Activated T-helper 1 cell treated with anti-CD3 and anti-CD28 coated beads, Interleukin-12 subunit alpha, Interleukin-12 subunit beta, Interleukin-2, Interleukin-4 antibody, amounts not matched to agents 30 ng/mL and 10 ng/mL and 1 ng/mL, durations not matched to agents 14 hours and 24 hours and 36 hours (primary cell): Measurements from ENCODE around the gene ENPP1. TPM values are rescaled to one million over a fixed set of nuclear protein-coding genes. Genes with fewer than 3 reads are reported as not detected.
"Not testable (repeated sequence)": the region's sequence is repeated elsewhere in the genome, so short reads cannot be mapped to it uniquely, and the experiment has no call there.

Experiments
- DNase-seq: peaks from one replicate; pipeline ENCODE4 v3.0.0; 2021; ENCODE audit warnings: low spot score
- H3K27ac Mint-ChIP-seq: one replicate; pipeline ENCODE4 v1.8.0; 2021; ENCODE audit warnings: mild to moderate bottlenecking, mixed read lengths
- H3K27me3 Mint-ChIP-seq: one replicate; pipeline ENCODE4 v1.8.0; 2022; ENCODE audit warnings: mild to moderate bottlenecking, moderate library complexity, mixed read lengths; ENCODE audit not compliant: insufficient read depth
- H3K36me3 Mint-ChIP-seq: one replicate; pipeline ENCODE4 v1.8.0; 2021; ENCODE audit warnings: low read depth, mixed read lengths
- H3K4me1 Mint-ChIP-seq: one replicate; pipeline ENCODE4 v1.8.0; 2021; ENCODE audit warnings: low read depth, mixed read lengths
- H3K4me3 Mint-ChIP-seq: one replicate; pipeline ENCODE4 v1.8.0; 2021; ENCODE audit warnings: mild to moderate bottlenecking, moderate library complexity, mixed read lengths
- H3K9me3 Mint-ChIP-seq: one replicate; pipeline ENCODE4 v1.8.0; 2021; ENCODE audit warnings: mixed read lengths
- intact Hi-C: fragments of 100-400 bp; cut with micrococcal nuclease; formaldehyde crosslinking; loops from one replicate; pipeline ENCODE4 v1.15.1; 2024
- total RNA-seq: library from RNA; stranded (reverse); gene quantifications from 2 replicates; pipeline ENCODE4 v1.2.3, GENCODE V29; 2022

The ENPP1 gene
- total RNA-seq, 1 donor from 2014 or later, result 1.0 TPM

GRCh38 chr6:131900231-131900630, 92.4 kb downstream of the ENPP1 start:
- Mint-ChIP-seq H3K27ac (no peak overlapping the region), H3K4me1 (no peaks in the 10 kb centered on the region)

GRCh38 chr6:131901326-131901873, 93.6 kb downstream of the ENPP1 start:
- H3K9me3 Mint-ChIP-seq, H3K27ac Mint-ChIP-seq, H3K4me3 Mint-ChIP-seq, H3K27me3 Mint-ChIP-seq, DNase-seq, intact Hi-C loops, H3K4me1 Mint-ChIP-seq, H3K36me3 Mint-ChIP-seq: not testable (repeated sequence)

More at GRCh38 chr6:131900231-131900630, 92.4 kb downstream of the ENPP1 start:
- Mint-ChIP-seq H3K4me3 (no peak overlapping the region), H3K27me3 (peaks cover 4% of the 10 kb centered on the region), H3K9me3 (peaks cover 9% of the 10 kb centered on the region), H3K36me3 (no peaks in the 10 kb centered on the region)
- DNase-seq, result no peak
- intact Hi-C loops, result no loop called here

DNA sequence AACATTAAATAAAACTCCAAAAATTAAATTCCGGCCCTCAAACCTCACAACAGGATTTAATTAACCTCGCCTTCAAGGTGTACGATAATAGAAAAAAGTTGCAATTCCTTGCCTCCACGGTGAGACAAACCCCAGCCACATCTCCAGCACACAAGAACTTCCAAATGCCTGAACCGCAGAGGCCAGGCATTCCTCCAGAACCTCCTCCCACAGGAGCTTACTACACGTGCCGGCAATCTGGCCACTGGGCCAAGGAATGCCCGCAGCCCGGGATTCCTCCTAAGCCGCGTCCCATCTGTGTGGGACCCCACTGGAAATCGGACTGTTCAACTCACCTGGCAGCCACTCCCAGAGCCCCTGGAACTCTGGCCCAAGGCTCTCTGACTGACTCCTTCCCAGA, 95.9 kb downstream of the ENPP1 start:
- intact Hi-C loops, H3K4me1 Mint-ChIP-seq: not testable (repeated sequence)

GRCh38 chr6:131908787-131909186, 101.0 kb downstream of the ENPP1 start:
- H3K9me3 Mint-ChIP-seq, H3K4me3 Mint-ChIP-seq, intact Hi-C loops, H3K27ac Mint-ChIP-seq, H3K4me1 Mint-ChIP-seq, DNase-seq, H3K36me3 Mint-ChIP-seq: not testable (repeated sequence)
- peaks cover 22% of the 10 kb centered on the region for H3K27me3 Mint-ChIP-seq

More for the DNA sequence above, 95.9 kb downstream of the ENPP1 start:
- DNase-seq, H3K9me3 Mint-ChIP-seq, H3K36me3 Mint-ChIP-seq, H3K27ac Mint-ChIP-seq, H3K27me3 Mint-ChIP-seq, H3K4me3 Mint-ChIP-seq: not testable (repeated sequence)

GRCh38 chr6:131909408-131910218, 101.8 kb downstream of the ENPP1 start:
- Mint-ChIP-seq H3K27ac (no peak overlapping the region), H3K36me3 (no peaks in the 10 kb centered on the region)

DNA sequence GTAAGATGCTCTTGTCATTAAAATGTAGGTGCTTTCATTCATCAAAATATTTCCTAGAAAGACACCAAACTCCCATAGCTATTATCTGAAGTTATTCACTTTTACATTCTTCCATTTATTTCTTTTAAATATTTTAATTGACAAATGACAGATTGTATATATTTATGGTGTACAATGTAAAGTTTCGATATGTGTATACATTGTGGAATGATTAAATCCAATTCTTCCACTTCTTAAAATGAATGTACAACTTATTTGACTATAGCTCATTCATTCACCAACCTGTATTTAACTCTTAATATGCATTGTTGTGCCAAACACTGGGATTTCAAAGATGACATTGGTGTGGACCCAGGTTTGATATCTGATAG, 102.4 kb downstream of the ENPP1 start:
- peaks cover 9% of the 10 kb centered on the region for H3K4me1 Mint-ChIP-seq
- no peak for DNase-seq

More at GRCh38 chr6:131909408-131910218, 101.8 kb downstream of the ENPP1 start:
- DNase-seq, result peak; percentile 60
- peaks cover 25% of the 10 kb centered on the region for H3K27me3 Mint-ChIP-seq
- no peaks in the 10 kb centered on the region for H3K9me3 Mint-ChIP-seq
- H3K4me3 Mint-ChIP-seq, result no peak overlapping the region
- H3K4me1 Mint-ChIP-seq, result peaks cover 9% of the 10 kb centered on the region
- intact Hi-C loops, result loop anchor here (2.0 to 5.0 kb wide), 2 partner anchors 391 to 1022 kb away; no protein-coding TSS in a partner anchor

GRCh38 chr6:131910956-131911355, 103.1 kb downstream of the ENPP1 start:
- intact Hi-C loops, result loop anchor here (2.0 to 5.0 kb wide), 2 partner anchors 392 to 1024 kb away; no protein-coding TSS in a partner anchor

More for the DNA sequence above, 102.4 kb downstream of the ENPP1 start:
- no peaks in the 10 kb centered on the region for H3K9me3 Mint-ChIP-seq
- no peak overlapping the region for H3K4me3 Mint-ChIP-seq
- H3K27ac Mint-ChIP-seq, result no peak overlapping the region
- intact Hi-C loops, result loop anchor here (2.0 to 5.0 kb wide), 2 partner anchors 391 to 1023 kb away; no protein-coding TSS in a partner anchor
- no peaks in the 10 kb centered on the region for H3K36me3 Mint-ChIP-seq
- peaks cover 25% of the 10 kb centered on the region for H3K27me3 Mint-ChIP-seq

DNA sequence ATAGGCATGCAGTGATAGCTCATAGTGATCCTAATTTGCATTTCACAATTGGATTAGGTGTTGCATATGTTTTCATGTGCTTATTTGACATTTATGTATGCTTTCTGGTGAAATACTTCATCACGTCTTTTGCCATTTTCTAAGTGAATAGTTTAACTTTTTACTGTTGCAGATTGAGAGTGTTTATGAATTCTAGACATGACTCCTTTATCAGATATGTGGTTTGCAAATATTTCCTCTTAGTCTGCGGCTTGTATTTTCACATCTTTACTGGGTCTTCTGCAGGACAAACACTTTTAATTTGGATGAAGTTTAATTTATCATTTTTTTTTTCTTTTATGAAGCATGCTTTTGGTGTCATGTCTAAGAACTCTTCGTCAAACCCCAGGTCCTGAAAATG, 104.1 kb downstream of the ENPP1 start:
- H3K27ac Mint-ChIP-seq, result no peak overlapping the region
- intact Hi-C loops, result loop anchor here (2.0 to 5.0 kb wide), 2 partner anchors 393 to 1025 kb away; no protein-coding TSS in a partner anchor
- H3K36me3 Mint-ChIP-seq, result no peaks in the 10 kb centered on the region
- H3K4me3 Mint-ChIP-seq, result no peak overlapping the region
- no peaks in the 10 kb centered on the region for H3K9me3 Mint-ChIP-seq
- no peak for DNase-seq
- H3K27me3 Mint-ChIP-seq, result peaks cover 25% of the 10 kb centered on the region
- peaks cover 10% of the 10 kb centered on the region for H3K4me1 Mint-ChIP-seq

More at GRCh38 chr6:131910956-131911355, 103.1 kb downstream of the ENPP1 start:
- no peak for DNase-seq
- Mint-ChIP-seq H3K4me1 (peaks cover 9% of the 10 kb centered on the region), H3K4me3 (no peak overlapping the region), H3K27ac (no peak overlapping the region), H3K27me3 (peaks cover 25% of the 10 kb centered on the region), H3K36me3 (no peaks in the 10 kb centered on the region), H3K9me3 (no peaks in the 10 kb centered on the region)

- intact Hi-C loops, result loop anchor here (2.0 to 5.0 kb wide), 2 partner anchors 385 to 1027 kb away; no protein-coding TSS in a partner anchor
- no peak overlapping the region for H3K27ac Mint-ChIP-seq
- H3K4me1 Mint-ChIP-seq, result peaks cover 17% of the 10 kb centered on the region
- no peak for DNase-seq
- no peaks in the 10 kb centered on the region for H3K36me3 Mint-ChIP-seq
- H3K9me3 Mint-ChIP-seq, result no peaks in the 10 kb centered on the region
- H3K4me3 Mint-ChIP-seq, result no peak overlapping the region
- peaks cover 30% of the 10 kb centered on the region for H3K27me3 Mint-ChIP-seq
These were observed 106.4 kb downstream of the ENPP1 start for GRCh38 chr6:131914234-131914633.

DNA sequence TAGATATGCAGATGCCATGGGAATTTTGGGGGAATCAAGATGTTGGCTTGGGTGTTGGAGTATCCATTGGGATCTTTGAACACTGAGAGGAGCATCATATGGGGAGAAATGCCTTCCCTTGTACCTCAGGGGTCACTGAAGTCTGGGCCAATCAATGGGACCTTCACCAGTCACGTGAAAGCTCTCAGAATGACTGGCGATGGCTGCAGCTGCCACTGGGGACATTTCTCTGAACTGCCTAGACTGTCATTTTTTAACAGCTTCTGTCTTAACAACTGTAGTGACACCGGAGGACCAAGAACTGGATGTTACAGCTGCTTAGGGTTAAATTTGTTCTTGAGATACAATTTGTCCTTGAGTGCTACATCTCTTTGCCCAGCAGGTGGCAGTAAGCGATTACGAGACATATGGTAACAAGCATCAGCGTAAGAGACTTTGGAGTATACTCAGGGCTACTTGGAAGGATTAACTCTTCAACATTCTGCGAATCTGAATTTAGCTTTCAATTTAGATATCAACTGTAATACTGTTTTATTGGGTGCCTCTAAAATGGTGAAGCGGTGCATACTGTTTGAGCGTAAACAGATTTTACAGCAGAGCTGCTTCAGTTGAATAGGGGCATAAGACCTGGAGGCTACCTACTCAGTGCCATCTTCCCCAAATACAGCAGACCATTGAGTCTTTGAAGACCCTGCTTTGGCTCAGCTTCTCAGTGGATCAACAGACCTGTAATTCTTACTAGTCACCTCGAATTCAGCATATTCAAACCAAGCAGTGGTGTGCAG, 107.3 kb downstream of the ENPP1 start:
- peak; percentile 20 for DNase-seq
- Mint-ChIP-seq H3K4me3 (no peak overlapping the region), H3K36me3 (no peaks in the 10 kb centered on the region), H3K27me3 (peaks cover 30% of the 10 kb centered on the region), H3K9me3 (no peaks in the 10 kb centered on the region), H3K4me1 (peaks cover 8% of the 10 kb centered on the region), H3K27ac (no peak overlapping the region)
- intact Hi-C loops, result loop anchor here (1.0 to 5.0 kb wide), 5 partner anchors 303 to 1028 kb away; no protein-coding TSS in a partner anchor

DNA sequence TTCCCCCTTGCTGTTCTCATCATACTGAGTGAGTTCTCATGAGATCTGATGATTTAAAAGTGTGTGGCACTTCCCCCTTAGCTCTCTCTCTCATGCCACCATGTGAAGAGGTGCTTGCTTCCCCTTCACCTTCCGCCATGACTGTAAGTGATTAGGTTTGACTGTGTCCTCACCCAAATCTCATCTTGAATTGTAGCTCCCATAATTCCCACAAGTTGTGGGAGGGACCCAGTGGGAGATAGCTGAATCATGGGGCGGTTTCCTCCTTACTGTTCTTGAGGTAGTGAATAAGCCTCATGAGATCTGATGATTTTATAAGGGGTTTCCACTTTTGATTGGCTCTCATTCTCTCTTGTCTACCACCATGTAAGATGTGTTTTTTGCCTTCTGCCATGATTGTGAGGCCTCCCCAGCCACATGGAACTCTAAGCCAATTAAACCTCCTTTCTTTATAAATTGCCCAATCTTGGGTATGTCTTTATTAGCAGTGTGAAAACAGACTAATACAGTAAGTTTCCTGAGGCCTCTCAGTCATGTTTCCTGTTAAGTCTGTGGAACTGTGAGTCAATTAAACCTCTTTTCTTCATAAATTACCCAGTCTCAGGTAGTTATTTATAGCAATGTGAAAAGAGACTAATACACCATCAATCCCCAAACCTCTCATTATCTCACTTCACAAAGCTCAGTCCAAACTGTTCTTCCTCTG, 108.4 kb downstream of the ENPP1 start:
- not testable (repeated sequence) for H3K27ac Mint-ChIP-seq, H3K36me3 Mint-ChIP-seq, H3K9me3 Mint-ChIP-seq, H3K4me3 Mint-ChIP-seq, H3K4me1 Mint-ChIP-seq, DNase-seq
- intact Hi-C loops, result loop anchor here (5.0 kb wide), 1 partner anchor 571 kb away; no protein-coding TSS in a partner anchor
- peaks cover 27% of the 10 kb centered on the region for H3K27me3 Mint-ChIP-seq

- Mint-ChIP-seq H3K27me3 (peaks cover 23% of the 10 kb centered on the region), H3K4me1 (peaks cover 8% of the 10 kb centered on the region), H3K27ac (no peak overlapping the region), H3K36me3 (no peaks in the 10 kb centered on the region), H3K9me3 (no peaks in the 10 kb centered on the region), H3K4me3 (no peak overlapping the region)
- no peak for DNase-seq
- intact Hi-C loops, result loop anchor here (5.0 kb wide), 1 partner anchor 570 kb away; no protein-coding TSS in a partner anchor
These were observed 109.0 kb downstream of the ENPP1 start for GRCh38 chr6:131916847-131917246.
